HepG2 (cell line): Measurements from ENCODE around the gene GRIFIN. TPM values are rescaled to one million over a fixed set of nuclear protein-coding genes. Genes with fewer than 3 reads are reported as not detected.

Experiments used
- ATF1 ChIP-seq: IDR thresholded peaks from 2 replicates; pipeline ENCODE4 v1.6.1; 2016; ENCODE audit warnings: mild to moderate bottlenecking, control low read depth
- EP300 ChIP-seq, 3 experiments: sonication (generic) in 1 of 3; formaldehyde crosslinking in 1 of 3; IDR thresholded peaks; 2 replicates each; pipeline versions ENCODE4 v1.5.1 to v1.6.1; 2011 to 2020; ENCODE audit warnings: low read depth in 2 of 3, low read length in 2 of 3, borderline replicate concordance in 1 of 3, improper control_type of control experiment in 1 of 3, mild to moderate bottlenecking in 1 of 3, missing genetic modification reagents in 1 of 3, moderate library complexity in 1 of 3
- HNRNPL ChIP-seq: fragments of 200-400 bp; formaldehyde crosslinking; IDR thresholded peaks from 2 replicates; pipeline ENCODE4 v1.6.1; 2017; ENCODE audit warnings: mild to moderate bottlenecking, low read depth, low read length
- NRL ChIP-seq: sonication (generic); formaldehyde crosslinking; IDR thresholded peaks from 2 replicates; pipeline ENCODE4 v1.5.0; 2020; ENCODE audit warnings: missing genetic modification reagents, mild to moderate bottlenecking, moderate library complexity, borderline replicate concordance
- ONECUT2 ChIP-seq: sonication (generic); formaldehyde crosslinking; IDR thresholded peaks from 2 replicates; pipeline ENCODE4 v1.4.0; 2020; ENCODE audit warnings: missing genetic modification reagents
- PCBP1 ChIP-seq: fragments of 200-400 bp; formaldehyde crosslinking; IDR thresholded peaks from 2 replicates; pipeline ENCODE4 v1.6.1; 2017; ENCODE audit warnings: mild to moderate bottlenecking, low read depth, low read length, borderline replicate concordance
- RXRB ChIP-seq: IDR thresholded peaks from 2 replicates; pipeline ENCODE4 v1.6.1; 2016; ENCODE audit warnings: borderline replicate concordance, missing genetic modification reagents, missing compliant biosample characterization
- ZFX ChIP-seq: sonication (generic); formaldehyde crosslinking; IDR thresholded peaks from 2 replicates; pipeline ENCODE4 v1.4.0; 2020; ENCODE audit warnings: mild to moderate bottlenecking, low read depth, missing genetic modification reagents, moderate library complexity
- ZNF263 ChIP-seq: sonication (generic); formaldehyde crosslinking; IDR thresholded peaks from 2 replicates; pipeline ENCODE4 v1.4.0; 2020; ENCODE audit warnings: missing genetic modification reagents
- ZNF33A ChIP-seq: sonication (generic); formaldehyde crosslinking; IDR thresholded peaks from 2 replicates; pipeline ENCODE4 v1.5.1; 2020; ENCODE audit warnings: missing genetic modification reagents, mild to moderate bottlenecking, moderate library complexity, borderline replicate concordance
- ZNF614 ChIP-seq: IDR thresholded peaks from 2 replicates; pipeline ENCODE4 v1.6.1; 2018; ENCODE audit warnings: missing biosample characterization, missing genetic modification reagents, inconsistent platforms, borderline replicate concordance
- ZNF678 ChIP-seq: sonication (generic); formaldehyde crosslinking; IDR thresholded peaks from 2 replicates; pipeline ENCODE4 v1.4.0; 2020; ENCODE audit warnings: mild to moderate bottlenecking, missing genetic modification reagents
- ZSCAN21 ChIP-seq: sonication (generic); formaldehyde crosslinking; IDR thresholded peaks from 2 replicates; pipeline ENCODE4 v1.8.0; 2022; ENCODE audit warnings: mild to moderate bottlenecking, missing genetic modification reagents, moderate library complexity, borderline replicate concordance
- polyA plus RNA-seq, 8 experiments: library from polyadenylated mRNA; depleted of rRNA in 3 of 8; stranded (reverse) in 7 of 8; unstranded in 1 of 8; fragments of >200 nt; fragmentation: Illumina TruSeq in 4 of 8; extraction: Trizol in 4 of 8; gene quantifications; 2 replicates each; pipeline versions ENCODE4 v1.2.1 to v1.2.3, GENCODE V29; 2011 to 2016; ENCODE audit warnings: low read depth in 4 of 8, missing spikeins in 1 of 8, mixed read lengths in 1 of 8; ENCODE audit not compliant: insufficient read depth in 1 of 8
- total RNA-seq, 5 experiments: library from RNA; depleted of rRNA; stranded (reverse); fragments of >200 nt; fragmentation: Illumina TruSeq; extraction: Trizol; gene quantifications; 2 replicates each; pipeline ENCODE4 v1.2.3, GENCODE V29; 2016; ENCODE audit warnings: low read depth in 1 of 5
- TF ChIP-seq, protein P1 (sequence below): sonication (generic); formaldehyde crosslinking; IDR thresholded peaks from 2 replicates; pipeline ENCODE4 v1.5.0; 2020; ENCODE audit warnings: mild to moderate bottlenecking, missing genetic modification reagents, moderate library complexity
- TF ChIP-seq, protein P2 (sequence below): sonication (generic); formaldehyde crosslinking; IDR thresholded peaks from 2 replicates; pipeline ENCODE4 v1.4.0; 2020; ENCODE audit warnings: missing genetic modification reagents, low read depth, mild to moderate bottlenecking, borderline replicate concordance
- TF ChIP-seq, protein P3 (sequence below): IDR thresholded peaks from 2 replicates; pipeline ENCODE4 v1.6.1; 2012; ENCODE audit warnings: inconsistent platforms
- TF ChIP-seq, protein P4 (sequence below): sonication (generic); formaldehyde crosslinking; IDR thresholded peaks from 2 replicates; pipeline ENCODE4 v1.9.0; 2022; ENCODE audit warnings: low read depth, missing genetic modification reagents
- TF ChIP-seq, protein P5 (sequence below): sonication (generic); formaldehyde crosslinking; IDR thresholded peaks from 2 replicates; pipeline ENCODE4 v1.5.1; 2020; ENCODE audit warnings: mild to moderate bottlenecking, missing genetic modification reagents, moderate library complexity

GRIFIN gene
- total and polyA plus RNA-seq, 2 of the 13 experiments (the other 11 are each of a cell fraction or from before 2014, with no cell fraction given), result not detected

DNA sequence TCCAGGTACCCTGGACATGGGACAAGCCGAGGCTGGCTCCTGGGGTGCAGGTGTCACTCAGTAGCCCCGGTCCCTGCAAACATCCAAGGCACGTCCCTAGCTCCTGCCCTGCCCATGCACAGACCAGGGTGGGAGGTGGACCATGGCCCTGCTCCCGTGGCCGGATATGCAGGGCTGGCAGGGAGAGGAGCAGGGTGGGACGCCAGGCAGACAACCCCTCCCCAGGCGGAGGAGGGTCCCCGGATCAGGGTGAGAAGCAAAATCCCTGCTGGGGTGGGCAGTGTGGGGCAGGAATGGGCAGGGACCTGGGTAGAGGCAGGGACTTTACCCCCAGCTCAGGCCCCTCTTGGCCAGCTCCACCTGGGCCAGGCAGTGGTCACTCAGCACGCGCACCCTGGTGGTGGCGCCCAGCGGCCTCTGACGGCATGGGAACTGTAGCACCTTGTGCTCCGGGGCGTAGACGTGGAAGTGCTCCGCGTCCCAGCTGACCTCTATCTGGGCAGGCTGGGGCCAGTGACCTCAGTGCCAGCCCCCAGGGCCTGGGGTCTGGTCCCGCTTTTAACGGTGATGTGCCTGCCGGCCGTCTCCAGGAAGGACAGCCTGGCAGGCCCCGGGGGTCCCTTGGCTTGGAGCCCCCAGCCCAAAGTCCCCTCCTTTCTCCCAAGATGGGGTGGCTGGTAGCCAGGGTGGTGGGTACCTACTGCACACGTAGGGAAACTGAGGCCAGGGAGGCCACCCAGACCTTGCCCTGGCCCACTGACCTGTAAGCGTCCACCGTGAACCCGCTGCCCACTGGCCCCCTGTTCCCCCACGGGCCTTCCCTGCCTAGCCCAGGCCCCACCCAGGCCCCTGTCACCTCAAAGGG, 1.2 kb downstream of the GRIFIN start (continued):
- TF ChIP-seq, protein P1, sequence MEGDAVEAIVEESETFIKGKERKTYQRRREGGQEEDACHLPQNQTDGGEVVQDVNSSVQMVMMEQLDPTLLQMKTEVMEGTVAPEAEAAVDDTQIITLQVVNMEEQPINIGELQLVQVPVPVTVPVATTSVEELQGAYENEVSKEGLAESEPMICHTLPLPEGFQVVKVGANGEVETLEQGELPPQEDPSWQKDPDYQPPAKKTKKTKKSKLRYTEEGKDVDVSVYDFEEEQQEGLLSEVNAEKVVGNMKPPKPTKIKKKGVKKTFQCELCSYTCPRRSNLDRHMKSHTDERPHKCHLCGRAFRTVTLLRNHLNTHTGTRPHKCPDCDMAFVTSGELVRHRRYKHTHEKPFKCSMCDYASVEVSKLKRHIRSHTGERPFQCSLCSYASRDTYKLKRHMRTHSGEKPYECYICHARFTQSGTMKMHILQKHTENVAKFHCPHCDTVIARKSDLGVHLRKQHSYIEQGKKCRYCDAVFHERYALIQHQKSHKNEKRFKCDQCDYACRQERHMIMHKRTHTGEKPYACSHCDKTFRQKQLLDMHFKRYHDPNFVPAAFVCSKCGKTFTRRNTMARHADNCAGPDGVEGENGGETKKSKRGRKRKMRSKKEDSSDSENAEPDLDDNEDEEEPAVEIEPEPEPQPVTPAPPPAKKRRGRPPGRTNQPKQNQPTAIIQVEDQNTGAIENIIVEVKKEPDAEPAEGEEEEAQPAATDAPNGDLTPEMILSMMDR (CRISPR knock-in tag), result peak; percentile 80
- TF ChIP-seq EP300 (IDR thresholded peaks at IDR 0.05; ENCODE audit: low read depth in 2 of 2, low read length in 2 of 2) (no peak), EP300 (CRISPR knock-in tag; IDR thresholded peaks at IDR 0.05; ENCODE audit: borderline replicate concordance) (no peak), ZNF33A (no peak), PCBP1 (0 out of 2 replicates have a peak, but pooled peaks have one; percentile 66), ZNF263 (CRISPR knock-in tag) (peak; percentile 73), NRL (CRISPR knock-in tag) (peak; percentile 67), ATF1 (CRISPR knock-in tag) (no peak), HNRNPL (peak; percentile 85), ZNF614 (CRISPR knock-in tag) (0 out of 2 replicates have a peak, but pooled peaks have one; percentile 24), ZFX (CRISPR knock-in tag) (peak; percentile 70), ZSCAN21 (CRISPR knock-in tag) (no peak), ONECUT2 (CRISPR knock-in tag) (no peak), ZNF678 (CRISPR knock-in tag) (0 out of 2 replicates have a peak, but pooled peaks have one; percentile 59), RXRB (0 out of 2 replicates have a peak, but pooled peaks have one; percentile 24)
- TF ChIP-seq, protein P2, sequence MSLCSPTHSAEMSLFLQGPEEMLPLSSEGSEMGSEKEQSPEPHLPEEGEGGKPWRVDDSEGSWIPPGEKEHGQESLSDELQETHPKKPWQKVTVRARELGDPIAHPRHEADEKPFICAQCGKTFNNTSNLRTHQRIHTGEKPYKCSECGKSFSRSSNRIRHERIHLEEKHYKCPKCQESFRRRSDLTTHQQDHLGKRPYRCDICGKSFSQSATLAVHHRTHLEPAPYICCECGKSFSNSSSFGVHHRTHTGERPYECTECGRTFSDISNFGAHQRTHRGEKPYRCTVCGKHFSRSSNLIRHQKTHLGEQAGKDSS (CRISPR knock-in tag), result 0 out of 2 replicates have a peak, but pooled peaks have one; percentile 63
- TF ChIP-seq, protein P3, sequence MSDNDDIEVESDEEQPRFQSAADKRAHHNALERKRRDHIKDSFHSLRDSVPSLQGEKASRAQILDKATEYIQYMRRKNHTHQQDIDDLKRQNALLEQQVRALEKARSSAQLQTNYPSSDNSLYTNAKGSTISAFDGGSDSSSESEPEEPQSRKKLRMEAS, result peak; percentile 37; the same call in 1 of the 2 replicates
- TF ChIP-seq, protein P4, sequence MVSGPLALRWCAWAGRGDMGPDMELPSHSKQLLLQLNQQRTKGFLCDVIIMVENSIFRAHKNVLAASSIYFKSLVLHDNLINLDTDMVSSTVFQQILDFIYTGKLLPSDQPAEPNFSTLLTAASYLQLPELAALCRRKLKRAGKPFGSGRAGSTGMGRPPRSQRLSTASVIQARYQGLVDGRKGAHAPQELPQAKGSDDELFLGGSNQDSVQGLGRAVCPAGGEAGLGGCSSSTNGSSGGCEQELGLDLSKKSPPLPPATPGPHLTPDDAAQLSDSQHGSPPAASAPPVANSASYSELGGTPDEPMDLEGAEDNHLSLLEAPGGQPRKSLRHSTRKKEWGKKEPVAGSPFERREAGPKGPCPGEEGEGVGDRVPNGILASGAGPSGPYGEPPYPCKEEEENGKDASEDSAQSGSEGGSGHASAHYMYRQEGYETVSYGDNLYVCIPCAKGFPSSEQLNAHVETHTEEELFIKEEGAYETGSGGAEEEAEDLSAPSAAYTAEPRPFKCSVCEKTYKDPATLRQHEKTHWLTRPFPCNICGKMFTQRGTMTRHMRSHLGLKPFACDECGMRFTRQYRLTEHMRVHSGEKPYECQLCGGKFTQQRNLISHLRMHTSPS (CRISPR knock-in tag), result peak; percentile 51; the same call in 1 of the 2 replicates
- TF ChIP-seq, protein P5, sequence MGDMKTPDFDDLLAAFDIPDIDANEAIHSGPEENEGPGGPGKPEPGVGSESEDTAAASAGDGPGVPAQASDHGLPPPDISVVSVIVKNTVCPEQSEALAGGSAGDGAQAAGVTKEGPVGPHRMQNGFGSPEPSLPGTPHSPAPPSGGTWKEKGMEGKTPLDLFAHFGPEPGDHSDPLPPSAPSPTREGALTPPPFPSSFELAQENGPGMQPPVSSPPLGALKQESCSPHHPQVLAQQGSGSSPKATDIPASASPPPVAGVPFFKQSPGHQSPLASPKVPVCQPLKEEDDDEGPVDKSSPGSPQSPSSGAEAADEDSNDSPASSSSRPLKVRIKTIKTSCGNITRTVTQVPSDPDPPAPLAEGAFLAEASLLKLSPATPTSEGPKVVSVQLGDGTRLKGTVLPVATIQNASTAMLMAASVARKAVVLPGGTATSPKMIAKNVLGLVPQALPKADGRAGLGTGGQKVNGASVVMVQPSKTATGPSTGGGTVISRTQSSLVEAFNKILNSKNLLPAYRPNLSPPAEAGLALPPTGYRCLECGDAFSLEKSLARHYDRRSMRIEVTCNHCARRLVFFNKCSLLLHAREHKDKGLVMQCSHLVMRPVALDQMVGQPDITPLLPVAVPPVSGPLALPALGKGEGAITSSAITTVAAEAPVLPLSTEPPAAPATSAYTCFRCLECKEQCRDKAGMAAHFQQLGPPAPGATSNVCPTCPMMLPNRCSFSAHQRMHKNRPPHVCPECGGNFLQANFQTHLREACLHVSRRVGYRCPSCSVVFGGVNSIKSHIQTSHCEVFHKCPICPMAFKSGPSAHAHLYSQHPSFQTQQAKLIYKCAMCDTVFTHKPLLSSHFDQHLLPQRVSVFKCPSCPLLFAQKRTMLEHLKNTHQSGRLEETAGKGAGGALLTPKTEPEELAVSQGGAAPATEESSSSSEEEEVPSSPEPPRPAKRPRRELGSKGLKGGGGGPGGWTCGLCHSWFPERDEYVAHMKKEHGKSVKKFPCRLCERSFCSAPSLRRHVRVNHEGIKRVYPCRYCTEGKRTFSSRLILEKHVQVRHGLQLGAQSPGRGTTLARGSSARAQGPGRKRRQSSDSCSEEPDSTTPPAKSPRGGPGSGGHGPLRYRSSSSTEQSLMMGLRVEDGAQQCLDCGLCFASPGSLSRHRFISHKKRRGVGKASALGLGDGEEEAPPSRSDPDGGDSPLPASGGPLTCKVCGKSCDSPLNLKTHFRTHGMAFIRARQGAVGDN, result peak; percentile 83
